ENCODE results near the gene SF3A2. TPM values are rescaled to one million over a fixed set of nuclear protein-coding genes. Genes with fewer than 3 reads are reported as not detected.

The SF3A2 gene
- total RNA-seq, 4 donors from 2014 or later: 13.2 to 31.1 (median 24.5) TPM

DNA sequence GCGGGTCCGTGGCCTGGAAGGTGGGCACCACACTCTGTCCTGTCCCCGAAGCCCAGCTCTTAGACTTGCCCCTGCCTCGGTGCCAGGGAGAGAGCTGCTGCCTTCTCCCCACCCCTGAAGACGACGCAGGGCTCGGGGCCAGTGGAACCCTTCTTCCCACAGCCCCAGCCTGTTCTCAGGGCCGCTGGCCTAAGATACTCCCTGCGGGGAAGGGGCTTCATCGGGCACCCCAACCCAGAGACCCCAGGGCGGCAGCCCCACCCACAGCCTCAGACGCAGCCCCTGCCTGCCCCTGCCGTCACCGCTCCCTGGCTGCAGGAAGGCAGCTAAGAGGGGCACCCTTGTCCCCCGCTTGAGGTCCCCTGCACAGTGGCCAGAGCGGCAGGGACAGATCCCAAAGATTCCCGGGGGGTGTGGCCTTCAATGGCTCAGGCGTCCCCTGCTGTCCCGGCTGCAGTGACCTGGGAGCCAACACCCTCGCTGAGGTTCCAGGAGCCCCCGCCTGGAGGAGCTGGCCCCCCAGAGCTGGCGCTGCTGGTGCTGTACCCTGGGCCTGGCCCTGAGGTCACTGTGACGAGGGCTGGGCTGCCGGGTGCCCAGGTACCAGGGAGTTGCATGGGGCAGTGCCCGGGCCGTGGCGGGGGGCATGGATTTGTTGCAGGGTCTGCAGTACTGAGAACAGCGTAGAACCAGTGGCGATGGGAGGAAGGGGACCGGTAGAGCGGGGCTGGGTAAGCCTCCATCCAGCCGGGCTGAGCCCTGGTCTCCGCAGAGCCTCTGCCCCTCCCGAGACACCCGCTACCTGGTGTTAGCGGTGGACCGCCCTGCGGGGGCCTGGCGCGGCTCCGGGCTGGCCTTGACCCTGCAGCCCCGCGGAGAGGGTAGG is 13.5 kb downstream of the SF3A2 start:
- no peak for DNase-seq (ENCODE audit: low spot score)
- ATAC-seq (ENCODE audit: low FRiP score): no peak
- TF ChIP-seq CTCF (IDR thresholded peaks at IDR 0.05): no peak

GRCh38 chr19:2250766-2251105 is 14.1 kb downstream of the SF3A2 start:
- DNase-seq (ENCODE audit: low spot score): no peak
- no peak for TF ChIP-seq CTCF (IDR thresholded peaks at IDR 0.05)
- ATAC-seq (ENCODE audit: low FRiP score): no peak

GRCh38 chr19:2251106-2252054 is 14.8 kb downstream of the SF3A2 start:
- no peak for TF ChIP-seq CTCF (IDR thresholded peaks at IDR 0.05)
- ATAC-seq (ENCODE audit: low FRiP score): no peak

DNA sequence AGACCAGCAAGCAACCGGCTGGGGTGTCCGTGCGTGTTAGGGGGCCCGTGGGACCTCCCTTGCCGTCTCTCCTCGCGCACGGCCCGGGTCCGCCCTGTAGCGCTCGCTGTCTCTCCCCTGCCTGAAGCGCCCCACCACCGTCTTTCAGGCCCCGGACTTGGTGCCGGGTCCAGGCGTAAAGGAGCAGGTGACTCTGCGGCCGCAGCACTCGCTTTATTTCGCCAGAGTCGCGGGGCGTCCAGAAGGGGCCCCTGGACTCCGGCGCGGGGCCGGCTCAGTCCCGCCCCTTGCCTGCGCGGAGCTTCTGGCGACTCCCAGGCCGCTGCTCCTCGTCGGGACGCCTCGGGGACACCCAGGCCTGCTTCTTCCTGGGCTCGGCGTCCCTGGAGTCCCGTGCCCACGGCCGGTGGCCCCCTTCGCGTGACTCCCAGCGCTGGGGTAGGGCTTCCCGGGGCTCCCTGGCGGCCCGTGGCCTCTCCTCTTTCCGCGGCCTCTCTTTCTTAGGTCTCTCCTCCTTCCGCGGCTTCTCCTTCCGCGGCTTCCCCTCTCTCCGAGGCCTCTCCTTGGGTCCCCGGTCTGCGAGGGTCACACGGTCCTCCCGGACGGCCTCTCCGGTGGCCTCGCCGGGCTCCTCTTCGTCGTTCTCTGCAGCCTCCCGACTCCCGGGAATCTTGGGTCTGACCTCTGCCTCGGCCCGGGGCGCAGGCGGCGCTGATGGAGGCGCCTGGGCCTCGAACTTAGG is 15.6 kb downstream of the SF3A2 start:
- no peak for DNase-seq (ENCODE audit: low spot score)
- TF ChIP-seq CTCF (IDR thresholded peaks at IDR 0.05): no peak
- no peak for ATAC-seq (ENCODE audit: low FRiP score)

More at GRCh38 chr19:2251106-2252054, 14.8 kb downstream of the SF3A2 start:
- no peak for DNase-seq (ENCODE audit: low spot score)

GRCh38 chr19:2252797-2253105 is 16.1 kb downstream of the SF3A2 start:
- DNase-seq (ENCODE audit: low spot score): no peak
- TF ChIP-seq CTCF (IDR thresholded peaks at IDR 0.05): no peak
- no peak for ATAC-seq (ENCODE audit: low FRiP score)

DNA sequence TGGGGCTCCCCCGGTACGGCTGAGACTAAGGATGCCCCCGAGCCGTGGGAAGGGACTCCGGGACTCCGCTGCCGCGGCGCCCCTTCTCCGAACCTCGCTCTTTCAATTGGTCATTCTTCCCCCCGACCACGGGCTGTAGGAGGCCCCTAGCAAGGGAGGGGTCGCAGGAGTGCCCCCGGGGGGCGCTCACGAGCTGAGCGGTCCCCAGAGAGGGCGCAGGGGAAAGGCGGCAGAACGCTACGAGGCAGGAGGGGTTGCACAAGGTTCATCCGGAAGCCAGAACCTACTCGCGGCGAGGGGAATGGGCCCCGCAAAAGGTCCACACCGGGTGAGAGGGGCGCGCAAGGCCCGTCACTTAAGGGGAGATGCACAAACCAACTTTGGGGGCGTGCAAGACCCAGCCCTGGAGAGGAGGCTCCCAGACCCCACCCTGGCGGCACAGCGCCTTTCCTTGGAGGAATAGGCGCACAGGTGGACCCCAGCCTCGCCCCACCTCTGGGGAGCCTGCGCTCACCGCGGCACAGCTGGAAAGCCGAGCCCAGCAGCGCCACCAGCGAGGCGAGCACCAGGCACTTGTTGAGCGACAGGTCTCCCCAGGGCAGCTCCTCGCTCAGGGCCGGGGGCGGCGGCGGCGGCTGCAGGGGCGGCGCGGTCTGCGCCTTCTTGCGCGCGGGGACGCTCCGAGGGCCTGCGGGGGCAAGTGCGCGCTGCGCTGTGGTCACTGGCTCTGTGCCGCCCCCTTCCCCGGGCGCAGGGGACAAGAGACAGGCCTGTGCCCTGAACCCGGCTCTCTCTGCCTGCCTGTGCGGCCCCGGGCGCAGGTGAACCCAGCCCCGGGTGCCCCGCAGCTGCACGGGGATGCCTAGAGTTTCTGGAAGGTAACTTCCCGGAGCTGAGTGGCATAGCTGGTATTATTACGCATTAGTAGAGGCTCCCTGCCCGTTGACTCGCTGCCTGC is 16.8 kb downstream of the SF3A2 start:
- no peak for TF ChIP-seq CTCF (IDR thresholded peaks at IDR 0.05)
- DNase-seq (ENCODE audit: low spot score) (no peak), ATAC-seq (ENCODE audit: low FRiP score) (no peak)
